ENCODE data around the gene SYNGR4. TPM values are rescaled to one million over a fixed set of nuclear protein-coding genes. Genes with fewer than 3 reads are reported as not detected.

SYNGR4 gene
- total RNA-seq, 2 experiments from 2014 or later = 0.25 TPM; not detected in 1

DNA sequence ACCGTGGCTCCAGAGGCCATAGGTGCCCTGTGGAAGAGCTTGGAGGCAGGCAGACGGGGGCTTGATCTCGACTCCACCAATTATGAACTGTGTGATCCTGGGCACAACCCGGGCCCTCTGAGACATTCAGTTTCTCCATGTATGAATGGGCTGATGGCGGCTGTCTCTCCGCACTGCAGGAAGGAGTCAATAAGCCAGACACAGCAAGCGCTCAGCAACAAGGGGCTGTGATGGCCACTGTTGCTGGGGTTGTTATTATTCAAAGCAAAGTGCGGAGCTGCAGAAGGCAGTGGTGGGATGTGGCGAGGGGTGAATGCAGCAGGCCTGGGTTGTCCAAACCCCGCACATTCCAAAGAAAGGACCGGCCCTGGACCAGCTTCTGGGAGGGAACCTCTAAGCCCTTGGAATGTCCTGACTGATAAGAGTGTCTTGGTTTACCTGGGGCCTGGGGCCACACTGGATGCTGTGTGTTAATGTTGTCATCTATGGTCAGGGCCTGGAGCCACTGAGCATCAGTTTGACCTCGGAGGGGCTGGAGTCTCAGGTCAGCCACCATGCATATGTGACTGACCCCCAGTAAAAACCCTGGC is 8.7 kb upstream of the SYNGR4 start:
- intact Hi-C loops (cut with DNase I, micrococcal nuclease) = no loop called here
- ATAC-seq (no peak), DNase-seq (no peak)
- Mint-ChIP-seq H3K4me3 (no peak overlapping the region), H3K27ac (no peak overlapping the region), H3K4me1 (no peaks in the 10 kb centered on the region), H3K36me3 (ENCODE audit: low read depth) (peaks cover 4% of the 10 kb centered on the region), H3K27me3 (no peaks in the 10 kb centered on the region), H3K9me3 (ENCODE audit: low read depth) (no peaks in the 10 kb centered on the region)
- POLR2A ChIA-PET = no interaction called here
- CTCF ChIA-PET = interaction anchor here (0.8 kb wide), 1 partner anchor 22 kb away, joined by 3 read pairs; no protein-coding TSS in a partner anchor

DNA sequence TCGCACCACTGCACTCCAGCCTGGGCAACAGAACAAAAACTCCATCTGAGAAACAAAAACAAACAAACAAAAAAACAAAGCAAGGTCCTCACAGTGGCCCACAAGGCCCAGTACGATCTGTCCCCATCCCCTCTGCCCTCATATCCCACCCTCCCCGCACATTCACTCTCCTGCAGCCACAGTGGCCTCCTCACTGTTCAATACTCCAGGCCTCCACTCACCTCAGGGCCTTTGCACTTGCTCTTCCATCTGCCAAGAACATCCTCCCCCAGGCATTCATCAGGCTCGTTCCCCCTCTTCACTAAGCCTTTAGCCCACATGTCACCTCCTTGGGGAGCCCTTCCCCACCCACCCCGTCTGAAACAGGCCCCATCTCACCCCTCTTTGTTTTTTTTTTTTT is 5.0 kb upstream of the SYNGR4 start:
- no peaks in the 10 kb centered on the region for H3K27me3 Mint-ChIP-seq
- peaks cover 5% of the 10 kb centered on the region for H3K36me3 Mint-ChIP-seq (ENCODE audit: low read depth)
- ATAC-seq (no peak), DNase-seq (no peak)
- H3K9me3 Mint-ChIP-seq (ENCODE audit: low read depth) = no peaks in the 10 kb centered on the region
- H3K27ac Mint-ChIP-seq = no peak overlapping the region
- intact Hi-C loops (cut with DNase I, micrococcal nuclease) = no loop called here
- peaks cover 8% of the 10 kb centered on the region for H3K4me1 Mint-ChIP-seq
- CTCF ChIA-PET = no interaction called here
- H3K4me3 Mint-ChIP-seq = no peak overlapping the region
- POLR2A ChIA-PET = no interaction called here

DNA sequence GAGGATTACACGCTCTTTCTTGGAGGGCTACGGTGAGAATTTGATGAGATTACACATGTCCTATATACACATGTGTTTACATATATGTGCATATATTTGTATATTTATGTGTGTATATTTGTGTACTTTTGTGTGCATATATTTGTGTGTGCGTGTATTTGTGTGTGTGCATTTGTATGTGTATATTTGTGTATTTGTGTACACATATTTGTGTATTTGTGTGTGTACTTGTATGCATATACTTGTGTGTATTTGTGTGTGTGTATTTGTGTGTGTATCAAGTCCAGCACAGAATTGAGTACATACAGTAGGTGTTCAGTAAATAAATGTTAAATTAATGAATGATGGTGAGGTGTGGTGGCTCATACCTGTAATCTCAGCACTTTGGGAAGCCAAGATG is 2.3 kb upstream of the SYNGR4 start:
- Mint-ChIP-seq H3K4me3 (no peak overlapping the region), H3K36me3 (ENCODE audit: low read depth) (peaks cover 5% of the 10 kb centered on the region), H3K27me3 (no peaks in the 10 kb centered on the region), H3K9me3 (ENCODE audit: low read depth) (no peaks in the 10 kb centered on the region), H3K4me1 (peaks cover 13% of the 10 kb centered on the region), H3K27ac (no peak overlapping the region)
- ChIA-PET POLR2A (no interaction called here), CTCF (no interaction called here)
- no peak for DNase-seq
- ATAC-seq = no peak
- intact Hi-C loops (cut with DNase I, micrococcal nuclease) = loop anchor here (2.0 to 10.0 kb wide), 6 partner anchors 55 to 1515 kb away; partner anchors contain the start of genes AKT1S1 (in 1 of the 2), CARD8 (in 1 of the 2), NAPA (in 1 of the 2) and RRAS (in 1 of the 2)

DNA sequence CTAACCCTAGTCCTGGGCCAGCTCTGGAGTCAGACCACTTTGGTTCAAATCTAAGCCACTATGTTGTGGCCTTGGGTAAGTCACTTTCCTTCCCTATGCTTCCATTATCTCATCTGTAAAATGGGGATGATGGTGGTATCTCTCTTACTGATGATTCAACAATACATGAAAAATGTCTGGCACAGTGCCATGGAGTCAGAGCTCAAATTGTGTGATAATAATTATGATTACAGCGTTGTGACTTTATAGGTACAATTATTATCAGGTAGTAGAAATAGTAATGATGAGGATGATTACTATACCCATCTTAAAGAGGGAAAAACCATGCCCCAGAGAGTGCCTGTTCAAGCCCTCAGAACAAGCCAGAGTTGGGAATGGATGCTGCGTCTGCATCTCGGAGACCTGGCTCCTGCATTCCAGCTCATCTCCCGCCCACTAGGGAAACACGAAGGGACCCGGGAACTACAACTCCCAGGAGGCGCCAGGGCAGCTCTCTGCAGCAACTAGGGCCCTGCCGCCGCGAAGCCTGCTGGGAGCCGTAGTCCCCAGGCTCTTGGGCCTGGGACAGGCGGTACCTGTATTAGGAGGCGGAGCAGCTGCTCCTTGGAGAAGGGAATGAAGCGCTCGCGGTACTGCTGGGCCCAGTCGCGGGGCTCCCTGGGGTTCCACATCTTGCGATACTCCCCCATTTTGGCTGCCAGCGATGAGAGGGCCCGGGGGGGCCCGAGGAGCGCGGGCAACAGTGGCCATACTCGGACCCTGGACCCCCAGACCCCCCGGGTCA is 1.3 kb upstream of the SYNGR4 start:
- Mint-ChIP-seq H3K4me3 (peak overlapping the region; percentile 84), H3K9me3 (ENCODE audit: low read depth) (no peaks in the 10 kb centered on the region), H3K4me1 (peaks cover 13% of the 10 kb centered on the region), H3K27ac (peak overlapping the region; percentile 95), H3K36me3 (ENCODE audit: low read depth) (peaks cover 5% of the 10 kb centered on the region), H3K27me3 (no peaks in the 10 kb centered on the region)
- intact Hi-C loops (cut with DNase I, micrococcal nuclease) = loop anchor here (1.0 to 10.0 kb wide), 11 partner anchors 30 to 1514 kb away; partner anchors contain the start of genes AKT1S1 (in 1 of the 2), CARD8 (in 1 of the 2), LIG1 (in 1 of the 2) and NAPA (in 1 of the 2)
- DNase-seq (peak; percentile 95), ATAC-seq (peak; percentile 69)
- ChIA-PET POLR2A (interaction anchor here (0.6 to 2.7 kb wide), 7 partner anchors 28 to 513 kb away, joined by 3 to 10 read pairs (median 3); partner anchors contain the start of genes KDELR1, RPL18 and SPHK2), CTCF (interaction anchor here (0.6 to 2.3 kb wide), 9 partner anchors 29 to 630 kb away, joined by 3 to 9 read pairs (median 4); partner anchors contain the start of gene GYS1)

DNA sequence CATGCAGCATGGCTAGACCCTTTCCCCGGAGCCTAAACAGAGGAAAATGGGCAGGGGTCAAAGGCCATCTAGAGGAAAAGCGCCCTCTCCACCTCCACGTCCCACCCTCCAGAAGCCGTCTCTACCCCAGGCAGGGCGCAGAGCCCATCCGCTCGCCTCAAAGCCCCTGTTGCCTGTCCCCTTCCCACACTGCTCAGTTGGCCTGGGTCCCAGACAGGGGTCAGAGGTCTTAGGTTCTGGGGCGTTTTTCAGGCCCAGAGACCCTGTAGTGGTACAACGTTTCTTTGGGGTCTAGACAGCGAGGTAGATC is 712 bp upstream of the SYNGR4 start:
- CTCF ChIA-PET = interaction anchor here (0.6 to 2.3 kb wide), 14 partner anchors 13 to 432 kb away, joined by 3 to 17 read pairs (median 4); partner anchors contain the start of genes DBP, GRIN2D and KDELR1
- H3K36me3 Mint-ChIP-seq (ENCODE audit: low read depth) = peaks cover 3% of the 10 kb centered on the region
- H3K27ac Mint-ChIP-seq = peak overlapping the region; percentile 95
- peak overlapping the region; percentile 84 for H3K4me3 Mint-ChIP-seq
- ATAC-seq (peak; percentile 7), DNase-seq (no peak)
- H3K27me3 Mint-ChIP-seq = no peaks in the 10 kb centered on the region
- H3K9me3 Mint-ChIP-seq (ENCODE audit: low read depth) = no peaks in the 10 kb centered on the region
- POLR2A ChIA-PET = interaction anchor here (0.7 to 2.7 kb wide), 10 partner anchors 28 to 512 kb away, joined by 3 to 10 read pairs (median 4); partner anchors contain the start of genes KDELR1, RPL18 and SPHK2
- H3K4me1 Mint-ChIP-seq = peaks cover 13% of the 10 kb centered on the region
- intact Hi-C loops (cut with DNase I, micrococcal nuclease) = loop anchor here (1.0 to 10.0 kb wide), 11 partner anchors 30 to 1514 kb away; partner anchors contain the start of genes AKT1S1 (in 1 of the 2), CARD8 (in 1 of the 2), LIG1 (in 1 of the 2) and NAPA (in 1 of the 2)

DNA sequence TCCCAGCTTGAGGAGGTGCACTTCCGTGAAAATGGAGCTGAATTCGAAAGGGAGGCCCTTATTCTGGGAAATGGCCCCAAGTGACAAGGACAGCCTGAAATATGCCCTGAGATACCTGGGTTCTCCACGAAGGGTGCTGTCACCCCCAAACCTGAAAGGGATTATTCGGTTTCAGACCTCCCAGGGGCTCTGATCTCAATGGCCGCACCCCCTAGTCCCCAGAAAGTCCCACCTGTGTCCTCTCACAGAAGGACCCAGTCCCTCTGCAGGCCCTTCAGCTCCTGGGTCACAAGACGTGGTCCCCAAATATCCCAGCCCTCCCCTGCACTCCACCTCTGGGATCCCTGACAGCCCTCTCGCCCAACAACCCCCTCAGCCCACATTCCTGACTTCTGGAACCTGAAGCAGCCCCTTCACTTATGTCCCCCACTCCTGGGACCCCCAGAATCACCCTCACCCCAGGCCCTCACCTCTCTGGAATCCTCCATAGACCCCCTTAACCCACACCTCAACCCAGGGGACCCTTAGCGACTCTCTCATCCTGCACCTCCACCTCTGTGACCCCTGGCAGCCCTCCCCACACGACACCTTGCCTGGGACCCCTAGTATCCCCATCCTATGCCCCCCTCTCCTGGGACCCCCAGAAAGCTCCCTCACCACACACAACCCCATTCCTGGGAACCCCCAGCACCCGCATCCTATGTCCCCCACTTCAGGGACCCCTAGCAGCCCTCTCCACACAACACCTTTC is 606 bp downstream of the SYNGR4 start:
- no peak for ATAC-seq
- POLR2A ChIA-PET = interaction anchor here (0.5 to 2.7 kb wide), 6 partner anchors 27 to 1278 kb away, joined by 3 to 10 read pairs (median 4); partner anchors contain the start of genes KDELR1, RPL18 and SPHK2
- H3K9me3 Mint-ChIP-seq (ENCODE audit: low read depth) = no peaks in the 10 kb centered on the region

DNA sequence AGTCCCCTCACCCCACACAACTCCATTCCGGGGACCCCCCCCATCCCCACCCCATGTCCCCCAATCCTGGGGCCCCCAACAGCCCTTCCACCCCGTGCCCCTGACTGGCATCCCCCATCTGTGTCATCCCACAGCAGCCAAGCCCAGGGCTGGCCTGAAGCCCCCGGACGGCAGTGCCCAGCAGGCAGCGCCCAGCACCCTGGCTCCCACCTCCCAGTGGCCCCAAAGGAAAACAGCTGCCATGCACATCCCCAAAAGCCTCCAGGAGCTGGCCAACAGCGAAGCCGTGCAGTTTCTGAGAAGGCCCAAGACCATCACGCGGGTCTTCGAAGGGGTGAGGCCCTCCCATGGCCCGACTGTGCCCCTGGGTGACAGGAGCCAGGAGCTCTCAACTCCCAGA is 1.4 kb downstream of the SYNGR4 start:
- ChIA-PET POLR2A (no interaction called here), CTCF (interaction anchor here (2.2 kb wide), 1 partner anchor 25 kb away, joined by 17 read pairs; the partner anchor contains the start of gene KDELR1)
- H3K36me3 Mint-ChIP-seq (ENCODE audit: low read depth) = peaks cover 1% of the 10 kb centered on the region
- H3K9me3 Mint-ChIP-seq (ENCODE audit: low read depth) = no peaks in the 10 kb centered on the region
- intact Hi-C loops (cut with DNase I, micrococcal nuclease) = loop anchor here in 1 of 2 experiments (10.0 kb wide), 1 partner anchor 851 kb away; the partner anchor contains the start of gene NAPA
- no peak overlapping the region for H3K4me3 Mint-ChIP-seq
- DNase-seq (no peak), ATAC-seq (no peak)
- no peaks in the 10 kb centered on the region for H3K27me3 Mint-ChIP-seq
- H3K27ac Mint-ChIP-seq = no peak overlapping the region
- peaks cover 13% of the 10 kb centered on the region for H3K4me1 Mint-ChIP-seq

More for the DNA sequence above, 606 bp downstream of the SYNGR4 start:
- Mint-ChIP-seq H3K4me3 (peak overlapping the region; percentile 84), H3K36me3 (ENCODE audit: low read depth) (peaks cover 1% of the 10 kb centered on the region), H3K27ac (peak overlapping the region; percentile 95), H3K27me3 (no peaks in the 10 kb centered on the region), H3K4me1 (peaks cover 13% of the 10 kb centered on the region)
- intact Hi-C loops (cut with DNase I, micrococcal nuclease) = loop anchor here (1.0 to 10.0 kb wide), 15 partner anchors 27 to 1513 kb away; partner anchors contain the start of genes CYTH2 (in 2 of the 2), GRWD1 (in 2 of the 2), KDELR1 (in 2 of the 2) and AKT1S1 (in 1 of the 2)
- CTCF ChIA-PET = interaction anchor here (0.7 to 2.3 kb wide), 7 partner anchors 14 to 225 kb away, joined by 3 to 17 read pairs (median 5); partner anchors contain the start of gene KDELR1
- DNase-seq = no peak

DNA sequence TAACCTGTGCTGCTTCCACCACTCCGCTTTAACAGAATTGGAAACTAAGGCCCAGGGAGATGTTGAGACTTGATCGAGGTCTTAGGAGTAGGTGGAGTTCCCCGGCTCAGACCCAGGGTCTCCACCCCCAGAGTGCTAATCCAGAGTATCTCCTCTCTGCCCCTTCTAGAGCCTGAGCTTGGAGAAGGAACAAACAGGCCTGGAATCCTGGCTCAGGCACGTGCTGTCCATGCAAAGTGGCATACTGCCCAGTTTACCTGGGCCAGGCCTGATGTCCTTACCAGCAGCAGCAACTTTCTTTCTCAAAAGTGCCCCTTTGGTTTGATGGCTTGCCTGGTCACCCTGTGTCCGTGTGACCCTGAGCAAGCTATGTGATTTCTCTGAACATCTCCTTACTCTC is 3.7 kb downstream of the SYNGR4 start:
- H3K4me3 Mint-ChIP-seq = no peak overlapping the region
- intact Hi-C loops (cut with DNase I, micrococcal nuclease) = loop anchor here in 1 of 2 experiments (10.0 kb wide), 1 partner anchor 853 kb away; the partner anchor contains the start of gene NAPA
- H3K27me3 Mint-ChIP-seq = no peaks in the 10 kb centered on the region
- peaks cover 1% of the 10 kb centered on the region for H3K36me3 Mint-ChIP-seq (ENCODE audit: low read depth)
- ChIA-PET POLR2A (no interaction called here), CTCF (interaction anchor here (0.7 kb wide), 1 partner anchor 55 kb away, joined by 3 read pairs; no protein-coding TSS in a partner anchor)
- no peaks in the 10 kb centered on the region for H3K9me3 Mint-ChIP-seq (ENCODE audit: low read depth)
- no peak for ATAC-seq
- no peak for DNase-seq
- peaks cover 10% of the 10 kb centered on the region for H3K4me1 Mint-ChIP-seq
- H3K27ac Mint-ChIP-seq = no peak overlapping the region

DNA sequence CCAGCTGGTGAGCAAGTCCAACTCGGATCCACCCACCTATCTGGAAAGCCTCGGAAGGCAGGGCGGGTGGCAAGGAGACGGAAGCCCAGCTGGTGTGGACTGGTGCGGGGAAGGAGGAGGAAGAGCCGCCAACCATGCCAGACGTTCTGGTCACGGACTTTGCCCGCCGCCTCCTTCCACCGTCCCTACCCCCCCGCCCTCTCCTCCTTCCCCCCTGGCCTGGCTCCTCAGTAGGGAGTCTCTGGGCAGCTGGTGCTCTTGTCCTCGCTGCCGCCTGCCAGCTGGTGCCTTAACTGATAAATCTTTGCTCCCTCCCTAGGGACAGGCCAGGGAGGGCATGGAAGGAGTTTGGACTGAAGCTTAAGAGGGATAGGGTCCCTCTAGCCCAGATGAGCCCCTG is 4.8 kb downstream of the SYNGR4 start:
- no peak for DNase-seq
- H3K27me3 Mint-ChIP-seq = no peaks in the 10 kb centered on the region
- H3K36me3 Mint-ChIP-seq (ENCODE audit: low read depth) = peaks cover under 1% of the 10 kb centered on the region
- H3K4me1 Mint-ChIP-seq = peaks cover 6% of the 10 kb centered on the region
- H3K9me3 Mint-ChIP-seq (ENCODE audit: low read depth) = no peaks in the 10 kb centered on the region
- ATAC-seq = no peak
- ChIA-PET CTCF (no interaction called here), POLR2A (no interaction called here)
- no peak overlapping the region for H3K4me3 Mint-ChIP-seq
- intact Hi-C loops (cut with DNase I, micrococcal nuclease) = loop anchor here in 1 of 2 experiments (10.0 kb wide), 1 partner anchor 854 kb away; the partner anchor contains the start of gene NAPA
- no peak overlapping the region for H3K27ac Mint-ChIP-seq

DNA sequence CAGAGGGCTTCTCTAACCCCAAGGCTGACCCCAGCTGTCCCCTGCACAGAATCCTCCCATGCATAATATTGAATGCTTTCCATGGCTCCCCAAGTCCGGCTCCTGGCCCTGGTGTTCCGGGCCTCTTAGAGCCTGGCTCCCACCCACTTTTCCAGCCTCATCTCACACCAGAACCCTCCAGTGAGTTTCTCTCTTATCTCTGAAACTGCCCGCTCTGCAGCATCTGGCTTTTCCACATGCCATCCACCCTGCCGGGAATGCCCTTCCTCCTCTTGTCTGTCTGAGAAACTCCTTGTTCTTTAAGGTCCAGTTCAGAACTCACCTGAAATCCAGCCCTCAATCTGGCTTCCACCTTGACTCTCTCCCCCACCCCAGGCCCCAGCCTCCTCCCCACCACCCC is 6.8 kb downstream of the SYNGR4 start:
- no peaks in the 10 kb centered on the region for H3K36me3 Mint-ChIP-seq (ENCODE audit: low read depth)
- ChIA-PET POLR2A (interaction anchor here (0.6 kb wide), 1 partner anchor 19 kb away, joined by 11 read pairs; no protein-coding TSS in a partner anchor), CTCF (interaction anchor here (0.6 kb wide), 1 partner anchor 19 kb away, joined by 4 read pairs; no protein-coding TSS in a partner anchor)
- H3K9me3 Mint-ChIP-seq (ENCODE audit: low read depth) = no peaks in the 10 kb centered on the region
- no peak overlapping the region for H3K4me3 Mint-ChIP-seq
- ATAC-seq = no peak
- no peak overlapping the region for H3K27ac Mint-ChIP-seq
- no peak for DNase-seq
- H3K4me1 Mint-ChIP-seq = no peaks in the 10 kb centered on the region
- intact Hi-C loops (cut with DNase I, micrococcal nuclease) = no loop called here
- H3K27me3 Mint-ChIP-seq = no peaks in the 10 kb centered on the region
